Adipocyte (in vitro differentiated cells): ENCODE data around the gene IBTK.
"Not testable (repeated sequence)": the region's sequence is repeated elsewhere in the genome, so short reads cannot be mapped to it uniquely, and the experiment has no call there.

Experiments used
- DNase-seq: peaks from one replicate; pipeline ENCODE4 v3.0.0-alpha.2; 2015; ENCODE audit warnings: low read depth
- H3K27me3 ChIP-seq: replicated peaks from 2 replicates; pipeline ENCODE4 v1.7.0; 2013; ENCODE audit warnings: mild to moderate bottlenecking, low read length, moderate library complexity; ENCODE audit not compliant: control insufficient read depth, insufficient read depth
- H3K36me3 ChIP-seq: 2 replicates; pipeline ENCODE4 v1.7.0; 2013; ENCODE audit warnings: low read length, mild to moderate bottlenecking, moderate library complexity; ENCODE audit not compliant: control insufficient read depth, insufficient read depth, severe bottlenecking
- H3K4me1 ChIP-seq: 2 replicates; pipeline ENCODE4 v1.7.0; 2013; ENCODE audit warnings: mild to moderate bottlenecking, low read length, moderate library complexity; ENCODE audit not compliant: control insufficient read depth, insufficient read depth
- H3K4me3 ChIP-seq: 2 replicates; pipeline ENCODE4 v1.7.0; 2013; ENCODE audit warnings: mild to moderate bottlenecking, low read length, moderate library complexity
- H3K9ac ChIP-seq: 2 replicates; pipeline ENCODE4 v1.7.0; 2013; ENCODE audit warnings: mild to moderate bottlenecking, low read length, moderate library complexity
- H3K9me3 ChIP-seq: 2 replicates; pipeline ENCODE4 v1.7.0; 2013; ENCODE audit warnings: mild to moderate bottlenecking, low read length, moderate library complexity; ENCODE audit not compliant: control insufficient read depth

IBTK gene

DNA sequence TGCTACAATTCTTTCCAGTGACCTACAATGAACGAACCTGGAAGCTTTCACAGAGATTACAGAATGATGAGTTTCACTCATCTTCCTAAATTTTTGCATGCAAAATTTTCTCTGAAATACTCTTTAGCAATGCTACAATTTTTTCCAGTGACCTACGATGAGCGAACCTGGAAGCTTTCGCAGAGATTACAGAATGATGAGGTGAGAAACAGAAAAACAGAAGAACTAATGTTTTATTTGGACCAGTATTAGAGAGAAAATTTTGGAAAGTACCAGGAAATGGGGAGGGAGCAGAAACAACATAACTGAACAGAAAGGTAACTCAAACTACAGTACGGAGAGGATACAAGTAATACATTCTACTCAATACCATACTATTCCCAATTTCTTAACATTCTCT, 75.0 kb downstream of the IBTK start:
- Histone ChIP-seq H3K4me3 (no peak overlapping the region), H3K9me3 (no peaks in the 10 kb centered on the region), H3K36me3 (peaks cover 85% of the 10 kb centered on the region), H3K4me1 (peaks cover 6% of the 10 kb centered on the region), H3K9ac (no peak overlapping the region), H3K27me3 (no peaks in the 10 kb centered on the region)
- DNase-seq, result no peak

DNA sequence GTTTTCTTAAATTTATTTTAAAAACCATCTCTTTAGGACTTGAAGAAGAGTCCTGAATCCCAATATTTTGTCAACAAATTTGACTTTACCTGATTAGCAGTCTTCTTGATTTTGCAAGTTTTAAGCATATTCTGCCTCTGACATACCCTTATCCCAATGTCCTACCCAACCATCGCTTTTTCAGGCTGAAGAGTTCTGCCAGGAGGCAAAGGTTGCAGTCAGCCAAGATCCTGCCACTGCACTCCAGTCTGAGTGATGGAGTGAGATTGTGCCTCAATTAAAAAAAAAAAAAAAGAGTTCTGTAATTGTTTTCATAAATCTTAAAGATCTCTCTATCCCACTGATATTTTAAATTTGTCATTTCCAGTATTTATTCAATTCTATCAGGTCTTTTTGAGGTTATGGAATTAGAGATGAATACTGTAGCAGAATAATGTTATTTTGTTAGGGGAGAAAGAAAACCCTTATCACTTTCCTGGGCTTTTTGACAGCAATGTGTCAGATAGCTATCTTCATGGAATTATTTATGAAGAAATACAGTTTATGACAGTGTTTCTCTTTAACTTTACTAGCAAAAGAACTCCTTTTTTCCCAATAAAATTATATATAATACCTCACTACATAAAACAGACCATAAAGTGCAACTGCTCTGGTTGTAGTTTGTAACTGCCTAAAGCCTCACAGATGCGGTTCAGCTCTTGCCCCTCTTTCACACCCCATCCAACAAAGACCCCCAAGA, 78.2 kb downstream of the IBTK start:
- Histone ChIP-seq H3K4me1 (no peaks in the 10 kb centered on the region), H3K4me3 (no peak overlapping the region), H3K27me3 (no peaks in the 10 kb centered on the region), H3K36me3 (peaks cover 98% of the 10 kb centered on the region), H3K9ac (no peak overlapping the region), H3K9me3 (no peaks in the 10 kb centered on the region)
- DNase-seq, result no peak

DNA sequence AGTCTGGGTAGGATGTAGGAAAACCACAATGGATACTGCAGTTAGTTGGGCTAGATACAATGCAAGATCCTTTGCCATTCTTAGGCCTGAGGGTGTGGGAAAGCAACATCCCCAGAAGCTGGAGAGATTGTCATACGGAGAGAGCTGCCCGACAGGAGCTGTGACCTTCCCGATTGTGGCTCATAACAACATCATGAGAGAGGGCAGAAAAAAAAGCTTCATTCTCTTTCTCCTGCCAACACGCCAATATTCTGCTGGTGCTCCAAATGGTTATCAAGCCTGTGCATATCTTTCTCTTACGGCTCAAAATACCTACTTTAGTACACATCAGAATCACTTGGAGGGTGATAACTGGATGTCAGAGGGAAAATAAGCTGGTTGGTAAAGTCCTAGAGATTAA, 81.1 kb downstream of the IBTK start:
- Histone ChIP-seq H3K9me3 (no peaks in the 10 kb centered on the region), H3K9ac (no peak overlapping the region), H3K36me3 (peaks cover 80% of the 10 kb centered on the region), H3K4me3 (no peak overlapping the region), H3K4me1 (no peaks in the 10 kb centered on the region), H3K27me3 (no peaks in the 10 kb centered on the region)
- no peak for DNase-seq

DNA sequence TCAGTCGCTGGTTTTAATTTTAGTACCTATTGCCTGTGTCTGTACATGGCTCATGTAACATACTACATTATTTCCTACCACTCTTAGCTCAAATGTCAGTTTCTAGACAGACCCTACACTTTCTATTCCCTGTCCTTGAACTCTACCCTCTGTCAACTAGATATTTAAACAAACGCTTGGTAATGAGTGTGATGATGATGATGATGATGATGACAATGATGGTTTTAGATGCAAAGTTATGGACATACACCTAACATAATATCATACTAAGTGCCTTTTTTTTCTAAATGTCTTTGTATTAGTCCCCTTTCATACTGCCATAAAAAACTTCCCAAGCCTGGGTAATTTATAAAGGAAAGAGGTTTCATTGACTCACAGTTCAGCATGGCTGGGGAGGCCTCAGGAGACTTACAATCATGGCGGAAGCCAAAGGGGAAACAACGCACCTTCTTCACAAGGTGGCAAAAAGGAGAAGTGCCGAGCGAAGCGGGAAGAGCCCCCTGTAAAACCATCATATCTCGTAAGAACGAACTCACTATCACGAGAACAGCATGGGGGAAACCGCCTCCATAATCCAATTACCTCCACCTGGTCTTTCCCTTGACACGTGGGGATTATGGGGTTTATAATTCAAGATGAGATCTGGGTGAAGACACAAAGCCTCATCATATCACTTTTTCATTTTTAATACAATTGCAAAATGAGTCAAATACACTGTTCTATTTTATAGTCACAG, 87.1 kb downstream of the IBTK start:
- DNase-seq, result no peak

DNA sequence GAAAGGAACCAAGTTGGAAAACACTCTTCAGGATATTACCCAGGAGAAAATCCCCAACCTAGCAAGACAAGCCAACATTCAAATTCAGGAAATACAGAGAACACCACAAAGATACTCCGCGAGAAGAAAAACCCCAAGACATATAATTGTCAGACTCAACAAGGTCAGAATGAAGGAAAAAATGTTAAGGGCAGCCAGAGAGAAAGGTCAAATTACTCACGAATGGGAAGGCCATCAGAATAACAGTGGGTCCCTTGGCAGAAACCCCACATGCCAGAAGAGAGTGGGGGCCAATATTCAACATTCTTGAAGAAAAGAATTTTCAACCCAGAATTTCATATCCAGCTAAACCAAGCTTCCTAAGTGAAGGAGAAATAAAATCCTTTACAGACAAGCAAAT, 94.8 kb downstream of the IBTK start:
- H3K9me3 ChIP-seq, H3K4me3 ChIP-seq, H3K4me1 ChIP-seq, DNase-seq, H3K36me3 ChIP-seq, H3K27me3 ChIP-seq, H3K9ac ChIP-seq: not testable (repeated sequence)

More for the DNA sequence above, 87.1 kb downstream of the IBTK start:
- Histone ChIP-seq H3K4me3 (no peak overlapping the region), H3K9me3 (no peaks in the 10 kb centered on the region), H3K9ac (no peak overlapping the region), H3K4me1 (no peaks in the 10 kb centered on the region), H3K27me3 (no peaks in the 10 kb centered on the region), H3K36me3 (peaks cover 30% of the 10 kb centered on the region)

DNA sequence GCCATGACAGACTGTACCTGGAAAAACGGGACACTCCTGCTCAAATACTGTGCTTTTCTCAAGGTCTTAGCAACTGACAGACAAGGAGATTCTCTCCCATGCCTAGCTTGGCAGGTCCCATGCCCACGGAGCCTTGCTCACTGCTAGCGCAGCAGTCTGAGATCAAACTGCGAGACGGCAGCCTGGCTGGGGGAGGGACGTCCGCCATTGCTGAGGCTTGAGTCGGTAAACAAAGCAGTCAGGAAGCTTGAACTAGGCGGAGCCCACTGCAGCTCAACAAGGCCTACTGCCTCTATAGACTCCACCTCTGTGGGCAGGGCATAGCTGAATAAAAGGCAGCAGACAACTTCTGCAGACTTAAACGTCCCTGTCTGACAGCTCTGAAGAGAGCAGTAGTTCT, 96.4 kb downstream of the IBTK start:
- H3K36me3 ChIP-seq, DNase-seq, H3K27me3 ChIP-seq, H3K4me3 ChIP-seq, H3K9ac ChIP-seq, H3K4me1 ChIP-seq, H3K9me3 ChIP-seq: not testable (repeated sequence)

DNA sequence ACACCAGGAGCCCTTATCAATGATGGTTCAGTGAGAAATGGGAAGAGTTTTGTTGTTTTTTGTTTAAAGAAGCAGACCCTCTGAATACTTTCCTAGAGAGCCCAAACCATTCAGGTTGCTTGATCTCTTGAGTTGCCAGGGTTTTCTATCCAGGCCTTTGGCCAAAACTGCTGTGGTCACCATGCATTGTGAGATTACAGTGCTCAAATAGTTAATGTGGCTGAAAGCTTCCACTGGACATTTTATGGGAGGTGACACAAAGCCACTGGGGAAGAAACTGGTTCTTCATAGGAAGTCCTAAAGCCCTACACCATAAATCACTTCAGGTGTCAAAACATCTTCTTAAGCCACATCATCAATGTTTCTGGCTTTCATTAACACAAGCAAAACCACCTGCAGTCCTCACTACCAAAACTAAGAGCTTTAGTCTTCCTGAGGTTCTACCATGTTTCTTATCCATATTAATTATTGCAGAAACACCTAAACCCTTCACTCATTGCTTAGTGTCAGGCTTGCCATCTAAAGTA, 101.6 kb downstream of the IBTK start:
- Histone ChIP-seq H3K9ac (no peak overlapping the region), H3K9me3 (no peaks in the 10 kb centered on the region), H3K4me1 (peaks cover 37% of the 10 kb centered on the region), H3K27me3 (no peaks in the 10 kb centered on the region), H3K36me3 (peaks cover 15% of the 10 kb centered on the region), H3K4me3 (no peak overlapping the region)
- DNase-seq, result no peak

DNA sequence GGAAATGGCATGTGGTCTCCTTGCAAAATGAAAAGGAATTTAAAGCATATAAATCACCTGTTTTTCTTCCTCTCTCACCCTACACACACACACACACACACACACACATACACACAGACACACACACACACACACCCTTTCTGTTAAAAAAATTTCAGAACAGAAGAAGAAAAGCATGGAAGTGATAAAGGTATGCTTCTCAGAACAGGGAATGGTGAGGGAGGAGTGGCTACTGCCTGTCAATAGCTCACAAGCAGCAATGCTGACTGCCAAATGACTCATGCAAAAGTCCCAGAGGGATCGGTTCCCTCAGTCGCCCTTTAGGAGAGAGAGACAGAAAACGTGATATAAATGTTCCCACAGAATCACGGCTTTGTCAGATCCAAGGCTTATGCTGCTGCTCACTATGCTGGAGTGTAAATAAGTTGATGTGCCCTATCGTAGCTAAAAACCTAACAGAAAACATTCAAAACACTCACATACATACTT, 102.6 kb downstream of the IBTK start:
- peaks cover 22% of the 10 kb centered on the region for H3K36me3 ChIP-seq
- H3K9me3 ChIP-seq, result no peaks in the 10 kb centered on the region
- H3K27me3 ChIP-seq, result no peaks in the 10 kb centered on the region
- H3K9ac ChIP-seq, result peak overlapping the region; percentile 68
- DNase-seq, result peak; percentile 90
- H3K4me3 ChIP-seq, result peak overlapping the region; percentile 67
- peaks cover 37% of the 10 kb centered on the region for H3K4me1 ChIP-seq

DNA sequence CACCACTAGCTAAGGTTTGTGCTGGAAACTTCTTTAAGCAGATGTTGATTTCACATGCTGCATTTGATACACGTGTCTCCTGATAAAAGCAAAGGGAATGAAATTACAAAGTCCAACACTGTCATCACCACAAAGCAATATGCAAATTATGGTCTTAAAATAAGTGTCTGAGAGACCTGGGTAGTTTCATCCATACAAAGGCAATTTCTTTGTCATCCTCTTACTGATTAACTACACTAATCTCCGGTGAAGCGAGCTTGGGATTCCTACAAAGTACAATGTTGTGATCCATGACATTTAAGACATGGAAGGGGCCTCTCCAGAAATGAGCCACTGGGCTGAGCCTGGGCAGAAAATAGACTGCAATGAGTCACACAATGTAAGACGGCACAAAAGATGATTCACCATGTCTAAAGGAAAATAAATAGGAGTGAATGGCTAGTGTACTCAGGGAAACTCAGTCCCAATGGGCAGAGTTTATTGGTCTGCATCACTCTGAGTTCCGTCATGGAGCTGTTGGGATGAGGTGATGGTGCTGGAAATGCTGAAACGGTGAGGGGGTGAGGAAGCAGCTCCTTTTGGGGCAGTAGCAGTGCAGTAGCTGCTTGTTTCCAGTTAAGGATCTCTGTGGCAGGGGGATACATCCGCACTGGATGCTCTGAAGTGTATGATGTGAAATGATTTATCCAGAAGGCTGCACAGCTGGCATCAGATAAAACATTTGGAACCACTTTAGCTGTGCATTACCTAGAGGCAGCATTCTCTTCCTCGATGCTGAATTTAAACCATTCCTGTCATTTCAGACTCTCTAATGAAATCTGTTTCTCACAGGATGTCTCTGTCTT, 103.3 kb downstream of the IBTK start:
- peaks cover 22% of the 10 kb centered on the region for H3K36me3 ChIP-seq
- no peaks in the 10 kb centered on the region for H3K9me3 ChIP-seq
- H3K4me3 ChIP-seq, result peak overlapping the region; percentile 67
- peak overlapping the region; percentile 73 for H3K9ac ChIP-seq
- no peaks in the 10 kb centered on the region for H3K27me3 ChIP-seq
- peak; percentile 95 for DNase-seq
- H3K4me1 ChIP-seq, result peaks cover 37% of the 10 kb centered on the region

DNA sequence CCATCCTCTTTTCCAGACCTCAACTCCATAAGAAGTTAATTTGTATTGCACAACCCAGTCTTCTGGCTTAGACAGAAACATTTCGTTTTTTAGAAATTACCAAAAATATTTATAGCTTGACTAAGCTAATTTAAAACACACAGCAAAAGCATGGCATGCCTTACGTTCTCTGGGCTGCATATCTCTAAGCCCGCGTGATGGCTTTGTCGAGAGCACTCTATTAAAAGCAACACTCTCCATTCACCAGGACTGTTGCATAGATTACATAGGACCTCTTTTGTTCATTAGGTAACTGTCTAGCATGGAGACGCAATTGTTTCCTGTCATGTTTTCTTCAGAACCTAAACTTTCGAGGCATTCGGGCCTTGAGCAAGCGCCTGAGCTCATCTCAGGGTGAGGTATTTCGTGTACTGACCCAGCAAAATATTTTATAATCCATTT, 104.5 kb downstream of the IBTK start:
- Histone ChIP-seq H3K4me1 (peaks cover 37% of the 10 kb centered on the region), H3K9me3 (no peaks in the 10 kb centered on the region), H3K4me3 (peak overlapping the region; percentile 3), H3K27me3 (no peaks in the 10 kb centered on the region), H3K9ac (peak overlapping the region; percentile 73), H3K36me3 (peaks cover 22% of the 10 kb centered on the region)
- peak; percentile 95 for DNase-seq

DNA sequence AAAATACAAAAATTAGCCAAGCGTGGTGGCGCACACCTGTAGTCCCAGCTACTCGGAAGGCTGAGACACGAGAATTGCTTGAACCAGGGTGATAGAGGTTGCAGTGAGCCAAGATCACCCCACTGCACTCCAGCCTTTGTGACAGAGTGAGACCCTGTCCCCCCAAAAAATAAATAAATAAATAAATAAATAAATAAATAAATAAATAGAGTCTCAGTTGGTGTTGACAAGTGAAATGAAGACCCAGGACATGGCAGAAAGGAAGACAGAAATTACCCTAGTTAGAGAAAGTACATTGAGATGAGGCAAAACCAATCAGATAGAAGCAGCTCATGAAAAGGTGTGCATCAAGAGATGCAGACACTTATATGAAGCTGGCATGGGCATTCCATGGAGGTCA, 105.0 kb downstream of the IBTK start:
- H3K27me3 ChIP-seq, result no peaks in the 10 kb centered on the region
- no peak for DNase-seq

More for the DNA sequence above, 105.0 kb downstream of the IBTK start:
- peaks cover 22% of the 10 kb centered on the region for H3K36me3 ChIP-seq
- peaks cover 37% of the 10 kb centered on the region for H3K4me1 ChIP-seq
- no peak overlapping the region for H3K4me3 ChIP-seq
- no peaks in the 10 kb centered on the region for H3K9me3 ChIP-seq
- H3K9ac ChIP-seq, result no peak overlapping the region
